Astrocyte (in vitro differentiated cells and primary cell): Measurements from ENCODE around the gene TRMT6. TPM values are rescaled to one million over a fixed set of nuclear protein-coding genes. Genes with fewer than 3 reads are reported as not detected.

Experiments used
- DNase-seq: peaks from one replicate; pipeline ENCODE4 v3.0.0-alpha.2; 2010; ENCODE audit warnings: low read depth
- FAIRE-seq: peaks from 2 replicates; lab custom pipeline; 2011; peaks lifted over from hg19 to GRCh38; lab: Jason Lieb, UNC
- H2AFZ ChIP-seq: 2 replicates; pipeline ENCODE4 v1.6.0; 2012; ENCODE audit warnings: low read depth, low read length, inconsistent platforms
- H3K27ac ChIP-seq: 2 replicates; pipeline ENCODE4 v1.5.1; 2011; ENCODE audit warnings: low read depth, low read length, inconsistent platforms
- H3K27me3 ChIP-seq: 2 replicates; pipeline ENCODE4 v1.6.0; 2011; ENCODE audit warnings: low read length, inconsistent platforms; ENCODE audit not compliant: insufficient read depth
- H3K36me3 ChIP-seq: 2 replicates; pipeline ENCODE4 v1.5.1; 2011; ENCODE audit warnings: low read length, inconsistent platforms; ENCODE audit not compliant: insufficient read depth
- H3K4me1 ChIP-seq: 2 replicates; pipeline ENCODE4 v1.5.1; 2011; ENCODE audit warnings: low read length, inconsistent platforms; ENCODE audit not compliant: insufficient read depth
- H3K4me2 ChIP-seq: 2 replicates; pipeline ENCODE4 v1.6.0; 2012; ENCODE audit warnings: low read length, inconsistent platforms
- H3K4me3 ChIP-seq: 2 replicates; pipeline ENCODE4 v1.5.1; 2011; ENCODE audit warnings: low read depth, mild to moderate bottlenecking, low read length, inconsistent platforms; ENCODE audit not compliant: insufficient read depth
- H3K79me2 ChIP-seq: 2 replicates; pipeline ENCODE4 v1.6.0; 2012; ENCODE audit warnings: mild to moderate bottlenecking, low read length, inconsistent platforms; ENCODE audit not compliant: insufficient read depth
- H3K9ac ChIP-seq: 2 replicates; pipeline ENCODE4 v1.6.0; 2012; ENCODE audit warnings: mild to moderate bottlenecking, low read length, inconsistent platforms
- H3K9me3 ChIP-seq: 2 replicates; pipeline ENCODE4 v1.5.1; 2012; ENCODE audit warnings: low read depth, mild to moderate bottlenecking, low read length, inconsistent platforms; ENCODE audit not compliant: insufficient read depth
- H4K20me1 ChIP-seq: 2 replicates; pipeline ENCODE4 v1.6.0; 2012; ENCODE audit warnings: low read length, inconsistent platforms; ENCODE audit not compliant: insufficient read depth
- H3K27ac Mint-ChIP-seq: one replicate; pipeline ENCODE4 v1.8.0; 2021; ENCODE audit warnings: mild to moderate bottlenecking, mixed read lengths; ENCODE audit not compliant: unreplicated experiment
- H3K27me3 Mint-ChIP-seq: one replicate; pipeline ENCODE4 v1.8.0; 2021; ENCODE audit warnings: low read depth, mixed read lengths; ENCODE audit not compliant: unreplicated experiment
- H3K36me3 Mint-ChIP-seq: one replicate; pipeline ENCODE4 v1.8.0; 2021; ENCODE audit warnings: low read depth, mixed read lengths; ENCODE audit not compliant: unreplicated experiment
- H3K4me1 Mint-ChIP-seq: one replicate; pipeline ENCODE4 v1.8.0; 2021; ENCODE audit warnings: low read depth, mixed read lengths; ENCODE audit not compliant: unreplicated experiment
- H3K4me3 Mint-ChIP-seq: one replicate; pipeline ENCODE4 v1.8.0; 2021; ENCODE audit warnings: mild to moderate bottlenecking, moderate library complexity, mixed read lengths; ENCODE audit not compliant: unreplicated experiment
- H3K9me3 Mint-ChIP-seq: one replicate; pipeline ENCODE4 v1.8.0; 2021; ENCODE audit warnings: mild to moderate bottlenecking, mixed read lengths; ENCODE audit not compliant: unreplicated experiment
- EZH2 ChIP-seq: IDR thresholded peaks from 2 replicates; pipeline ENCODE4 v1.6.1; 2012; ENCODE audit warnings: mild to moderate bottlenecking, low read length, inconsistent platforms; ENCODE audit not compliant: insufficient read depth
- total RNA-seq: library from RNA; stranded (reverse); gene quantifications from 2 replicates; pipeline ENCODE4 v1.2.1, GENCODE V29; 2021
- TF ChIP-seq, protein P1 (sequence below): IDR thresholded peaks from 2 replicates; pipeline ENCODE4 v1.5.1; 2011; ENCODE audit warnings: low read depth, mild to moderate bottlenecking, inconsistent platforms, low read length, moderate library complexity; ENCODE audit not compliant: insufficient read depth

TRMT6 gene
- total RNA-seq, 1 donor from 2014 or later, result 14.4 TPM

- no peak overlapping the region for H3K27ac ChIP-seq
- H3K4me2 ChIP-seq, result no peak overlapping the region
- H3K4me3 ChIP-seq, result no peak overlapping the region
- H3K79me2 ChIP-seq, result no peaks in the 10 kb centered on the region
- Mint-ChIP-seq H3K9me3 (no peaks in the 10 kb centered on the region), H3K27me3 (no peaks in the 10 kb centered on the region), H3K36me3 (peaks cover 2% of the 10 kb centered on the region), H3K27ac (no peak overlapping the region), H3K4me1 (peaks cover 7% of the 10 kb centered on the region), H3K4me3 (no peak overlapping the region)
- no peaks in the 10 kb centered on the region for H3K9me3 ChIP-seq
- H3K27me3 ChIP-seq, result no peaks in the 10 kb centered on the region
- TF ChIP-seq EZH2, result no peak
- H4K20me1 ChIP-seq, result no peaks in the 10 kb centered on the region
- H3K36me3 ChIP-seq, result peaks cover 5% of the 10 kb centered on the region
- H3K4me1 ChIP-seq, result no peaks in the 10 kb centered on the region
- H2AFZ ChIP-seq, result no peak overlapping the region
- no peak for DNase-seq
- FAIRE-seq, result no peak
- H3K9ac ChIP-seq, result no peak overlapping the region
Measured at GRCh38 chr20:5989539-5989938, 39.2 kb upstream of the TRMT6 start.

- H3K9ac ChIP-seq, result no peak overlapping the region
- H3K9me3 Mint-ChIP-seq, result no peaks in the 10 kb centered on the region
- peaks cover 8% of the 10 kb centered on the region for H3K36me3 ChIP-seq
- no peaks in the 10 kb centered on the region for H3K27me3 ChIP-seq
- no peak overlapping the region for H3K4me3 ChIP-seq
- H3K9me3 ChIP-seq, result no peaks in the 10 kb centered on the region
- peaks cover 7% of the 10 kb centered on the region for H3K4me1 Mint-ChIP-seq
- H4K20me1 ChIP-seq, result no peaks in the 10 kb centered on the region
- H3K36me3 Mint-ChIP-seq, result peaks cover 2% of the 10 kb centered on the region
- no peak for TF ChIP-seq EZH2
- TF ChIP-seq, protein P1, sequence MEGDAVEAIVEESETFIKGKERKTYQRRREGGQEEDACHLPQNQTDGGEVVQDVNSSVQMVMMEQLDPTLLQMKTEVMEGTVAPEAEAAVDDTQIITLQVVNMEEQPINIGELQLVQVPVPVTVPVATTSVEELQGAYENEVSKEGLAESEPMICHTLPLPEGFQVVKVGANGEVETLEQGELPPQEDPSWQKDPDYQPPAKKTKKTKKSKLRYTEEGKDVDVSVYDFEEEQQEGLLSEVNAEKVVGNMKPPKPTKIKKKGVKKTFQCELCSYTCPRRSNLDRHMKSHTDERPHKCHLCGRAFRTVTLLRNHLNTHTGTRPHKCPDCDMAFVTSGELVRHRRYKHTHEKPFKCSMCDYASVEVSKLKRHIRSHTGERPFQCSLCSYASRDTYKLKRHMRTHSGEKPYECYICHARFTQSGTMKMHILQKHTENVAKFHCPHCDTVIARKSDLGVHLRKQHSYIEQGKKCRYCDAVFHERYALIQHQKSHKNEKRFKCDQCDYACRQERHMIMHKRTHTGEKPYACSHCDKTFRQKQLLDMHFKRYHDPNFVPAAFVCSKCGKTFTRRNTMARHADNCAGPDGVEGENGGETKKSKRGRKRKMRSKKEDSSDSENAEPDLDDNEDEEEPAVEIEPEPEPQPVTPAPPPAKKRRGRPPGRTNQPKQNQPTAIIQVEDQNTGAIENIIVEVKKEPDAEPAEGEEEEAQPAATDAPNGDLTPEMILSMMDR, result no peak
- H3K4me1 ChIP-seq, result no peaks in the 10 kb centered on the region
- no peak overlapping the region for H3K4me2 ChIP-seq
- FAIRE-seq (no peak), DNase-seq (no peak)
- no peak overlapping the region for H3K27ac ChIP-seq
- H3K79me2 ChIP-seq, result no peaks in the 10 kb centered on the region
- H2AFZ ChIP-seq, result no peak overlapping the region
- no peaks in the 10 kb centered on the region for H3K27me3 Mint-ChIP-seq
- no peak overlapping the region for H3K4me3 Mint-ChIP-seq
- no peak overlapping the region for H3K27ac Mint-ChIP-seq
Measured at GRCh38 chr20:5987383-5987782, 37.0 kb upstream of the TRMT6 start.

- H3K4me1 Mint-ChIP-seq, result no peaks in the 10 kb centered on the region
- H3K4me2 ChIP-seq, result no peak overlapping the region
- peaks cover 15% of the 10 kb centered on the region for H3K36me3 ChIP-seq
- H3K27ac ChIP-seq, result no peak overlapping the region
- H3K79me2 ChIP-seq, result no peaks in the 10 kb centered on the region
- no peaks in the 10 kb centered on the region for H3K4me1 ChIP-seq
- no peak for FAIRE-seq
- H3K9me3 Mint-ChIP-seq, result no peaks in the 10 kb centered on the region
- TF ChIP-seq, protein P1, result no peak
- no peak for TF ChIP-seq EZH2
- no peak overlapping the region for H2AFZ ChIP-seq
- H3K9me3 ChIP-seq, result no peaks in the 10 kb centered on the region
- H3K27me3 ChIP-seq, result no peaks in the 10 kb centered on the region
- H3K4me3 ChIP-seq, result no peak overlapping the region
- no peak overlapping the region for H3K4me3 Mint-ChIP-seq
- H3K36me3 Mint-ChIP-seq, result peaks cover under 1% of the 10 kb centered on the region
- no peaks in the 10 kb centered on the region for H3K27me3 Mint-ChIP-seq
- H4K20me1 ChIP-seq, result no peaks in the 10 kb centered on the region
- no peak overlapping the region for H3K27ac Mint-ChIP-seq
- no peak overlapping the region for H3K9ac ChIP-seq
- DNase-seq, result no peak
Measured at GRCh38 chr20:5980720-5981538, 30.6 kb upstream of the TRMT6 start.
